Skeletal muscle tissue (tissue), 5 donors: Measurements from ENCODE around the gene SNRNP35. TPM values are rescaled to one million over a fixed set of nuclear protein-coding genes. Genes with fewer than 3 reads are reported as not detected.

Experiments
- H3K27ac ChIP-seq: one replicate; pipeline ENCODE4 v1.7.0; 2013; ENCODE audit warnings: mild to moderate bottlenecking, low read depth, low read length, inconsistent platforms
- H3K27me3 ChIP-seq, 3 donors: one replicate each; pipeline ENCODE4 v1.7.0; 2013; ENCODE audit warnings: low read length in 3 of 3; ENCODE audit not compliant: control insufficient read depth in 3 of 3, insufficient read depth in 3 of 3
- H3K36me3 ChIP-seq, 3 donors: one replicate each; pipeline ENCODE4 v1.7.0; 2013; ENCODE audit warnings: low read length in 3 of 3; ENCODE audit not compliant: control insufficient read depth in 3 of 3, insufficient read depth in 3 of 3
- H3K4me1 ChIP-seq, 3 donors: one replicate each; pipeline ENCODE4 v1.7.0; 2013; ENCODE audit warnings: low read length in 3 of 3, mild to moderate bottlenecking in 3 of 3; ENCODE audit not compliant: control insufficient read depth in 3 of 3, insufficient read depth in 3 of 3
- H3K4me3 ChIP-seq, 3 donors: one replicate each; pipeline ENCODE4 v1.7.0; 2013; ENCODE audit warnings: low read length in 3 of 3
- H3K9ac ChIP-seq, 3 donors: one replicate each; pipeline ENCODE4 v1.7.0; 2013; ENCODE audit warnings: low read length in 3 of 3, mild to moderate bottlenecking in 3 of 3, moderate library complexity in 2 of 3, low read depth in 1 of 3
- H3K9me3 ChIP-seq, 3 donors: one replicate each; pipeline ENCODE4 v1.7.0; 2013; ENCODE audit warnings: low read length in 3 of 3; ENCODE audit not compliant: control insufficient read depth in 3 of 3
- small RNA-seq: library from RNA; depleted of rRNA; stranded (forward); fragments of <200 nt; gene quantifications from one replicate; pipeline ENCODE3, GENCODE V24; 2014
- total RNA-seq: library from RNA; depleted of rRNA; stranded (reverse); fragments of >200 nt; gene quantifications from one replicate; pipeline ENCODE4 v1.2.3, GENCODE V29; 2014
- donor health status: Osteomylitis.

SNRNP35 gene
- total RNA-seq, 1 donor from 2014 or later: 15.7 TPM

- Histone ChIP-seq H3K27me3 (no peaks in the 10 kb centered on the region), H3K9ac (no peak overlapping the region), H3K9me3 (no peaks in the 10 kb centered on the region), H3K4me3 (no peak overlapping the region), H3K4me1 (peaks cover 9 to 17% (median 15%) of the 10 kb centered on the region in 3 donors), H3K27ac (no peak overlapping the region), H3K36me3 (peaks cover 54 to 60% (median 56%) of the 10 kb centered on the region in 3 donors)
These were observed 58.4 kb downstream of the SNRNP35 start for GRCh38 chr12:123516216-123516780.

Small RNA genes within 50 kb of the gene (small RNA-seq; reads per million reads assigned to genes)
- not detected for gene AC145423.2

Other genes starting within 250 kb of the SNRNP35 start
- gene MPHOSPH9, start 225.0 kb upstream of the SNRNP35 start, total RNA-seq: 44.9 TPM
- gene MTRFR, start 224.7 kb upstream of the SNRNP35 start, total RNA-seq: 12.0 TPM
- gene CDK2AP1, start 186.3 kb upstream of the SNRNP35 start, total RNA-seq: 76.2 TPM
- gene SBNO1, start 93.3 kb upstream of the SNRNP35 start, total RNA-seq: 11.5 TPM
- gene KMT5A, start 74.0 kb upstream of the SNRNP35 start, total RNA-seq: 19.3 TPM
- gene RILPL2, start 21.5 kb upstream of the SNRNP35 start, total RNA-seq: 1.0 TPM
- 5.2 TPM for gene RILPL1, start 75.6 kb downstream of the SNRNP35 start, total RNA-seq
- 224 TPM for gene TMED2, start 126.4 kb downstream of the SNRNP35 start, total RNA-seq
- gene DDX55, start 144.0 kb downstream of the SNRNP35 start, total RNA-seq: 12.5 TPM
- 34.4 TPM for gene EIF2B1, start 175.5 kb downstream of the SNRNP35 start, total RNA-seq
- gene GTF2H3, start 175.7 kb downstream of the SNRNP35 start, total RNA-seq: 14.6 TPM
- 6.8 TPM for gene TCTN2, start 213.0 kb downstream of the SNRNP35 start, total RNA-seq